A172 (cell line): ENCODE measurements around the gene SCN9A. TPM values are rescaled to one million over a fixed set of nuclear protein-coding genes. Genes with fewer than 3 reads are reported as not detected.
A peak's percentile ranks its signal among the peaks of the same experiment; 100 is the strongest.

Experiments used
- DNase-seq: peaks from one replicate; pipeline ENCODE4 v3.0.0-alpha.2; 2015; ENCODE audit warnings: low spot score
- total RNA-seq: library from RNA; depleted of rRNA; stranded (reverse); fragments of >200 nt; shearing (Covaris generic); gene quantifications from 2 replicates; pipeline ENCODE4 v1.2.3, GENCODE V29; 2014; rRNA removed

The SCN9A gene
- total RNA-seq, 1 experiment from 2014 or later, result 8.2 TPM

GRCh38 chr2:166179201-166179600, 196.5 kb downstream of the SCN9A start:
- no peak for DNase-seq

- DNase-seq, result no peak
These were observed 202.5 kb downstream of the SCN9A start for GRCh38 chr2:166173263-166173662.

GRCh38 chr2:166171216-166171615, 204.5 kb downstream of the SCN9A start:
- DNase-seq, result no peak

GRCh38 chr2:166170356-166170755, 205.4 kb downstream of the SCN9A start:
- peak; percentile 66 for DNase-seq

GRCh38 chr2:166167449-166167848, 208.3 kb downstream of the SCN9A start:
- DNase-seq, result peak; percentile 4

- DNase-seq, result no peak
These were observed 212.0 kb downstream of the SCN9A start for GRCh38 chr2:166163775-166164174.

GRCh38 chr2:166158546-166158945, 217.2 kb downstream of the SCN9A start:
- no peak for DNase-seq

GRCh38 chr2:166157578-166157977, 218.2 kb downstream of the SCN9A start:
- DNase-seq, result no peak

GRCh38 chr2:166156985-166157490, 218.7 kb downstream of the SCN9A start:
- DNase-seq, result no peak

GRCh38 chr2:166155589-166155988, 220.2 kb downstream of the SCN9A start:
- no peak for DNase-seq

- no peak for DNase-seq
These were observed 220.9 kb downstream of the SCN9A start for GRCh38 chr2:166154685-166155338.

- DNase-seq, result no peak
These were observed 223.7 kb downstream of the SCN9A start for GRCh38 chr2:166152064-166152463.

GRCh38 chr2:166148500-166149400, 227.0 kb downstream of the SCN9A start:
- no peak for DNase-seq

GRCh38 chr2:166147883-166148282, 227.9 kb downstream of the SCN9A start:
- no peak for DNase-seq

Other genes starting within 250 kb of the SCN9A start
- gene SCN1A, start 247.9 kb downstream of the SCN9A start, total RNA-seq, result not detected in 2 replicates
- gene SCN7A, start 118.3 kb upstream of the SCN9A start, total RNA-seq, result 0.02 TPM in 1 of 2 replicates, not detected in the other